ENCODE results near the gene PACRG.

GRCh38 chr6:162708971-162709370 lies 18.8 kb upstream of the PACRG start:
- TF ChIP-seq CEBPB (IDR thresholded peaks at IDR 0.05) (no peak), USF1 (IDR thresholded peaks at IDR 0.05) (no peak), CREB1 (IDR thresholded peaks at IDR 0.05; ENCODE audit: low read depth) (no peak), REST (IDR thresholded peaks at IDR 0.05; ENCODE audit: low read depth) (no peak), EP300 (IDR thresholded peaks at IDR 0.05; ENCODE audit: borderline replicate concordance) (no peak), MAX (IDR thresholded peaks at IDR 0.05) (no peak), TAF1 (IDR thresholded peaks at IDR 0.05; ENCODE audit: low read depth) (no peak), TEAD4 (IDR thresholded peaks at IDR 0.05) (no peak), FOXM1 (IDR thresholded peaks at IDR 0.05; ENCODE audit: borderline replicate concordance, low read depth) (no peak), RAD21 (IDR thresholded peaks at IDR 0.05; ENCODE audit: low read depth) (no peak), ZBTB7A (IDR thresholded peaks at IDR 0.05; ENCODE audit: low read depth) (no peak), EGR1 (IDR thresholded peaks at IDR 0.05) (no peak)

All from Ishikawa (cell line).